WTC11 (cell line): ENCODE data around the gene MFSD11.

Source experiments
- ATF2 ChIP-seq: sonication (generic); formaldehyde crosslinking; IDR thresholded peaks from 2 replicates; pipeline ENCODE4 v1.8.1; 2022; ENCODE audit warnings: low read depth, missing genetic modification reagents, borderline replicate concordance
- ATF3 ChIP-seq: sonication (generic); formaldehyde crosslinking; conservative IDR thresholded peaks from 2 replicates; pipeline ENCODE4 v1.8.1; 2022; ENCODE audit warnings: mild to moderate bottlenecking, missing genetic modification reagents
- CREB1 ChIP-seq: sonication (generic); formaldehyde crosslinking; IDR thresholded peaks from 2 replicates; pipeline ENCODE4 v1.8.0; 2023; ENCODE audit warnings: mild to moderate bottlenecking, missing genetic modification reagents
- CREM ChIP-seq: sonication (generic); formaldehyde crosslinking; IDR thresholded peaks from 2 replicates; pipeline ENCODE4 v1.8.1; 2022; ENCODE audit warnings: mild to moderate bottlenecking, missing genetic modification reagents, moderate library complexity
- CTCF ChIP-seq: fragments of 200-600 bp; IDR thresholded peaks from 2 replicates; pipeline ENCODE4 v1.8.0; 2022; ENCODE audit warnings: antibody characterized with exemption
- E2F1 ChIP-seq: sonication (generic); formaldehyde crosslinking; IDR thresholded peaks from 2 replicates; pipeline ENCODE4 v1.8.0; 2022; ENCODE audit warnings: mild to moderate bottlenecking, missing genetic modification reagents
- ESRRA ChIP-seq: sonication (generic); formaldehyde crosslinking; IDR thresholded peaks from 2 replicates; pipeline ENCODE4 v1.8.1; 2022; ENCODE audit warnings: mild to moderate bottlenecking, missing genetic modification reagents, borderline replicate concordance

- TF ChIP-seq ESRRA (CRISPR knock-in tag) (no peak), ATF2 (CRISPR knock-in tag) (no peak), CTCF (no peak), E2F1 (CRISPR knock-in tag) (no peak), ATF3 (CRISPR knock-in tag) (no peak), CREB1 (no peak), CREM (CRISPR knock-in tag) (no peak)
These were observed 28.6 kb upstream of the MFSD11 start for GRCh38 chr17:76709077-76709950.
